Activated CD8-positive, alpha-beta T cell treated with anti-CD3 and anti-CD28 coated beads, Interleukin-2, amount 10 ng/mL, durations not matched to agents 7 days and 5 days (primary cell): ENCODE measurements around the gene NCMAP. TPM values are rescaled to one million over a fixed set of nuclear protein-coding genes. Genes with fewer than 3 reads are reported as not detected.
"Not testable (repeated sequence)": the region's sequence is repeated elsewhere in the genome, so short reads cannot be mapped to it uniquely, and the experiment has no call there.

ENCODE experiments used
- ATAC-seq: fragments of 150-1000 bp; cut with Tn5 transposase; one replicate; pipeline ENCODE4 v1.10.0; 2021; ENCODE audit warnings: moderate library complexity
- CTCF ChIA-PET: fragments of 350-600 bp; sonication (Branson Sonifier 250); formaldehyde crosslinking; loops from one replicate; lab custom pipeline; 2021; ENCODE audit warnings: antibody characterized with exemption; lab: Charles Lee
- POLR2A ChIA-PET: fragments of 350-600 bp; sonication (Branson Sonifier 250); formaldehyde crosslinking; loops from one replicate; lab custom pipeline; 2021; ENCODE audit warnings: antibody characterized with exemption; lab: Charles Lee
- DNase-seq: peaks from one replicate; pipeline ENCODE4 v3.0.0-alpha.2; 2020
- H3K27ac Mint-ChIP-seq: one replicate; pipeline ENCODE4 v1.8.0; 2021; ENCODE audit warnings: mild to moderate bottlenecking, mixed read lengths
- H3K27me3 Mint-ChIP-seq: one replicate; pipeline ENCODE4 v1.8.0; 2021; ENCODE audit warnings: low read depth, mixed read lengths
- H3K36me3 Mint-ChIP-seq: one replicate; pipeline ENCODE4 v1.8.0; 2021; ENCODE audit warnings: low read depth, mixed read lengths
- H3K4me1 Mint-ChIP-seq: one replicate; pipeline ENCODE4 v1.8.0; 2021; ENCODE audit warnings: low read depth, mixed read lengths
- H3K4me3 Mint-ChIP-seq: one replicate; pipeline ENCODE4 v1.8.0; 2021; ENCODE audit warnings: mild to moderate bottlenecking, mixed read lengths
- H3K9me3 Mint-ChIP-seq: one replicate; pipeline ENCODE4 v1.8.0; 2022; ENCODE audit warnings: mixed read lengths; ENCODE audit not compliant: insufficient read depth
- total RNA-seq, 2 experiments: library from RNA; stranded (reverse); gene quantifications; one replicate each; pipeline ENCODE4 v1.2.3, GENCODE V29; 2021

Gene NCMAP
- total RNA-seq, result under 1 TPM in 1 of 2 experiments, not detected in 1; 0.05 TPM

GRCh38 chr1:24555591-24556413 is at the start of gene NCMAP:
Gene NCMAP (plus strand): TSS chr1:24556087. CDS start chr1:24595431, 39,344 bp downstream.
- H3K36me3 Mint-ChIP-seq, result no peaks in the 10 kb centered on the region
- peaks cover 37% of the 10 kb centered on the region for H3K27me3 Mint-ChIP-seq
- ChIA-PET POLR2A (no interaction called here), CTCF (interaction anchor here (1.0 to 1.2 kb wide), 2 partner anchors 15 to 32 kb away, joined by 3 to 8 read pairs; no protein-coding TSS in a partner anchor)
- peaks cover 15% of the 10 kb centered on the region for H3K4me1 Mint-ChIP-seq
- peak; percentile 70 for ATAC-seq
- peak within 1 kb of the TSS; percentile 61 for H3K4me3 Mint-ChIP-seq
- no peak within 1 kb of the TSS for H3K27ac Mint-ChIP-seq
- DNase-seq, result no peak
- no peaks in the 10 kb centered on the region for H3K9me3 Mint-ChIP-seq

- peak overlapping the region; percentile 91 for H3K27ac Mint-ChIP-seq
- peaks cover 61% of the 10 kb centered on the region for H3K36me3 Mint-ChIP-seq
- H3K4me1 Mint-ChIP-seq, result peaks cover 63% of the 10 kb centered on the region
- ATAC-seq (no peak), DNase-seq (no peak)
- POLR2A ChIA-PET, result interaction anchor here (0.8 to 6.1 kb wide), 6 partner anchors 11 to 92 kb away, joined by 3 to 126 read pairs (median 4); partner anchors contain the start of gene NIPAL3
- H3K27me3 Mint-ChIP-seq, result no peaks in the 10 kb centered on the region
- no peaks in the 10 kb centered on the region for H3K9me3 Mint-ChIP-seq
- CTCF ChIA-PET, result interaction anchor here (0.7 to 11.2 kb wide), 8 partner anchors 17 to 91 kb away, joined by 3 to 138 read pairs (median 12); partner anchors contain the start of genes NIPAL3 and STPG1
- H3K4me3 Mint-ChIP-seq, result peak overlapping the region; percentile 68
Observed at GRCh38 chr1:24506691-24507381, 49.1 kb upstream of the NCMAP start.

- Mint-ChIP-seq H3K4me1 (peaks cover 64% of the 10 kb centered on the region), H3K36me3 (peaks cover 62% of the 10 kb centered on the region), H3K27ac (peak overlapping the region; percentile 91), H3K27me3 (no peaks in the 10 kb centered on the region), H3K4me3 (peak overlapping the region; percentile 68), H3K9me3 (no peaks in the 10 kb centered on the region)
- POLR2A ChIA-PET, result interaction anchor here (0.8 to 1.3 kb wide), 4 partner anchors 10 to 92 kb away, joined by 3 to 4 read pairs (median 4); partner anchors contain the start of gene NIPAL3
- DNase-seq, result peak; percentile 38
- CTCF ChIA-PET, result interaction anchor here (0.8 to 11.2 kb wide), 7 partner anchors 9 to 91 kb away, joined by 3 to 138 read pairs (median 5); partner anchors contain the start of genes NIPAL3 and STPG1
- ATAC-seq, result no peak
Observed at GRCh38 chr1:24507405-24507804, 48.5 kb upstream of the NCMAP start.

- ATAC-seq (no peak), DNase-seq (no peak)
- Mint-ChIP-seq H3K27me3 (no peaks in the 10 kb centered on the region), H3K36me3 (peaks cover 58% of the 10 kb centered on the region), H3K9me3 (no peaks in the 10 kb centered on the region), H3K4me3 (no peak overlapping the region), H3K4me1 (peaks cover 72% of the 10 kb centered on the region), H3K27ac (no peak overlapping the region)
- CTCF ChIA-PET, result interaction anchor here (10.4 to 11.2 kb wide), 2 partner anchors 19 to 93 kb away, joined by 107 to 138 read pairs; partner anchors contain the start of genes NIPAL3 and STPG1
- POLR2A ChIA-PET, result no interaction called here
Observed at GRCh38 chr1:24508911-24509310, 47.0 kb upstream of the NCMAP start.

- H3K27ac Mint-ChIP-seq, result no peak overlapping the region
- no peak for ATAC-seq
- no peak overlapping the region for H3K4me3 Mint-ChIP-seq
- H3K27me3 Mint-ChIP-seq, result no peaks in the 10 kb centered on the region
- ChIA-PET POLR2A (no interaction called here), CTCF (interaction anchor here (1.1 to 2.5 kb wide), 4 partner anchors 9 to 98 kb away, joined by 3 to 6 read pairs (median 4); partner anchors contain the start of gene NIPAL3)
- H3K9me3 Mint-ChIP-seq, result no peaks in the 10 kb centered on the region
- H3K4me1 Mint-ChIP-seq, result peaks cover 44% of the 10 kb centered on the region
- no peak for DNase-seq
- H3K36me3 Mint-ChIP-seq, result peaks cover 59% of the 10 kb centered on the region
Observed at GRCh38 chr1:24513706-24514105, 42.2 kb upstream of the NCMAP start.

GRCh38 chr1:24514946-24515345 is 40.9 kb upstream of the NCMAP start:
- H3K4me1 Mint-ChIP-seq, result peaks cover 36% of the 10 kb centered on the region
- ChIA-PET CTCF (interaction anchor here (0.9 to 1.5 kb wide), 5 partner anchors 9 to 100 kb away, joined by 3 to 6 read pairs (median 4); partner anchors contain the start of genes NIPAL3 and RCAN3), POLR2A (interaction anchor here (0.7 to 1.2 kb wide), 2 partner anchors 13 to 98 kb away, joined by 3 to 6 read pairs; partner anchors contain the start of gene RCAN3)
- DNase-seq, result no peak
- H3K9me3 Mint-ChIP-seq, result no peaks in the 10 kb centered on the region
- peaks cover 58% of the 10 kb centered on the region for H3K36me3 Mint-ChIP-seq
- H3K27me3 Mint-ChIP-seq, result no peaks in the 10 kb centered on the region
- no peak for ATAC-seq
- no peak overlapping the region for H3K27ac Mint-ChIP-seq
- no peak overlapping the region for H3K4me3 Mint-ChIP-seq

- H3K27ac Mint-ChIP-seq, result peak overlapping the region; percentile 54
- not testable (repeated sequence) for ATAC-seq, H3K4me3 Mint-ChIP-seq, H3K27me3 Mint-ChIP-seq, H3K9me3 Mint-ChIP-seq
- DNase-seq, result peak; percentile 15
- CTCF ChIA-PET, result interaction anchor here (0.9 to 1.5 kb wide), 8 partner anchors 10 to 100 kb away, joined by 3 to 7 read pairs (median 4); partner anchors contain the start of genes NIPAL3 and RCAN3
- peaks cover 28% of the 10 kb centered on the region for H3K4me1 Mint-ChIP-seq
- peaks cover 58% of the 10 kb centered on the region for H3K36me3 Mint-ChIP-seq
- POLR2A ChIA-PET, result interaction anchor here (0.7 kb wide), 1 partner anchor 99 kb away, joined by 3 read pairs; no protein-coding TSS in a partner anchor
Observed at GRCh38 chr1:24515671-24516209, 40.1 kb upstream of the NCMAP start.

- Mint-ChIP-seq H3K9me3 (no peaks in the 10 kb centered on the region), H3K27me3 (no peaks in the 10 kb centered on the region), H3K27ac (no peak overlapping the region), H3K4me3 (no peak overlapping the region), H3K4me1 (peaks cover 26% of the 10 kb centered on the region), H3K36me3 (peaks cover 56% of the 10 kb centered on the region)
- no peak for ATAC-seq
- ChIA-PET POLR2A (interaction anchor here (0.7 to 1.2 kb wide), 2 partner anchors 12 to 30 kb away, joined by 3 to 4 read pairs; no protein-coding TSS in a partner anchor), CTCF (interaction anchor here (0.9 to 1.3 kb wide), 5 partner anchors 9 to 101 kb away, joined by 3 to 7 read pairs (median 4); partner anchors contain the start of gene NIPAL3)
- peak; percentile 18 for DNase-seq
Observed at GRCh38 chr1:24516506-24516905, 39.4 kb upstream of the NCMAP start.

GRCh38 chr1:24517898-24518297 is 38.0 kb upstream of the NCMAP start:
- CTCF ChIA-PET, result interaction anchor here (0.8 to 1.8 kb wide), 10 partner anchors 9 to 319 kb away, joined by 3 to 16 read pairs (median 4); partner anchors contain the start of gene NIPAL3
- no peak for ATAC-seq
- no peak overlapping the region for H3K27ac Mint-ChIP-seq
- H3K36me3 Mint-ChIP-seq, result peaks cover 57% of the 10 kb centered on the region
- H3K9me3 Mint-ChIP-seq, result no peaks in the 10 kb centered on the region
- H3K4me1 Mint-ChIP-seq, result peaks cover 19% of the 10 kb centered on the region
- no peaks in the 10 kb centered on the region for H3K27me3 Mint-ChIP-seq
- POLR2A ChIA-PET, result interaction anchor here (0.6 to 1.1 kb wide), 2 partner anchors 10 to 31 kb away, joined by 3 to 4 read pairs; no protein-coding TSS in a partner anchor
- no peak overlapping the region for H3K4me3 Mint-ChIP-seq
- DNase-seq, result no peak

- CTCF ChIA-PET, result interaction anchor here (0.6 kb wide), 1 partner anchor 105 kb away, joined by 3 read pairs; the partner anchor contains the start of gene NIPAL3
- H3K27me3 Mint-ChIP-seq, H3K27ac Mint-ChIP-seq, DNase-seq, H3K9me3 Mint-ChIP-seq, ATAC-seq, H3K4me3 Mint-ChIP-seq, POLR2A ChIA-PET: not testable (repeated sequence)
- Mint-ChIP-seq H3K36me3 (peaks cover 55% of the 10 kb centered on the region), H3K4me1 (peaks cover 15% of the 10 kb centered on the region)
Observed at GRCh38 chr1:24520282-24520681, 35.6 kb upstream of the NCMAP start.
